ENCODE measurements around the gene RENBP. TPM values are rescaled to one million over a fixed set of nuclear protein-coding genes. Genes with fewer than 3 reads are reported as not detected.

The RENBP gene
- polyA plus RNA-seq, 1 of the 3 experiments (the other 2 are of a cell fraction): 0.90 TPM

DNA sequence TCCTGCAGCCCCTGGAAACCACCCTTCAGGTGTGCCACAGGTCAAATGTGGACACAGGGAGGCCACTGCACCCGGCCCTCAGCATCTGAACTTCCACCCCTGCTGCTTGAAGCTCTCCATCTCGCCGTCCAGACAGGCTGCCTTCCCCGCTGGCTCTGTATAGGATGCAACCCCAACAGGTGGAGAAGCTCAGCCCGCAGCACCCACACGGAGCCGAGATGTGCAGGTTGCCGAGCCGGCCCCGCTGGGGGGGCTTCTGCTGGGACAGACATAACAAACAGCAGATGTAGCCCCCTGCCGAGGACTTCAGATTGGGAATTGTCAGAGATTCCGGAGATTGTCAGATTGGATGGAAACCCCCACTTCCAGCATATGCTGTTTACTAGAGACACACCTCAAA lies 48.6 kb upstream of the RENBP start:
- POLR2A ChIA-PET: no interaction called here
- no peaks in the 10 kb centered on the region for H3K9me3 ChIP-seq
- WGBS (ENCODE audit: low lambda C conversion rate): 78% methylated on average over 12 of the region's 12 CpGs

More for the DNA sequence above, 48.6 kb upstream of the RENBP start:
- TF ChIP-seq, protein P1, sequence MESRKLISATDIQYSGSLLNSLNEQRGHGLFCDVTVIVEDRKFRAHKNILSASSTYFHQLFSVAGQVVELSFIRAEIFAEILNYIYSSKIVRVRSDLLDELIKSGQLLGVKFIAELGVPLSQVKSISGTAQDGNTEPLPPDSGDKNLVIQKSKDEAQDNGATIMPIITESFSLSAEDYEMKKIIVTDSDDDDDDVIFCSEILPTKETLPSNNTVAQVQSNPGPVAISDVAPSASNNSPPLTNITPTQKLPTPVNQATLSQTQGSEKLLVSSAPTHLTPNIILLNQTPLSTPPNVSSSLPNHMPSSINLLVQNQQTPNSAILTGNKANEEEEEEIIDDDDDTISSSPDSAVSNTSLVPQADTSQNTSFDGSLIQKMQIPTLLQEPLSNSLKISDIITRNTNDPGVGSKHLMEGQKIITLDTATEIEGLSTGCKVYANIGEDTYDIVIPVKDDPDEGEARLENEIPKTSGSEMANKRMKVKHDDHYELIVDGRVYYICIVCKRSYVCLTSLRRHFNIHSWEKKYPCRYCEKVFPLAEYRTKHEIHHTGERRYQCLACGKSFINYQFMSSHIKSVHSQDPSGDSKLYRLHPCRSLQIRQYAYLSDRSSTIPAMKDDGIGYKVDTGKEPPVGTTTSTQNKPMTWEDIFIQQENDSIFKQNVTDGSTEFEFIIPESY (IDR thresholded peaks at IDR 0.05; ENCODE audit: borderline replicate concordance, low read depth): no peak
- no peak for TF ChIP-seq TAF1 (IDR thresholded peaks at IDR 0.05; ENCODE audit: borderline replicate concordance, low read depth, low read length)
- TF ChIP-seq USF1 (IDR thresholded peaks at IDR 0.05; ENCODE audit: borderline replicate concordance, low read depth): no peak
- no peak for TF ChIP-seq POLR2AphosphoS5 (IDR thresholded peaks at IDR 0.05; ENCODE audit: low read depth, low read length)
- TF ChIP-seq YY1 (IDR thresholded peaks at IDR 0.05; ENCODE audit: low read depth): no peak
- no peak for TF ChIP-seq SMC3 (IDR thresholded peaks at IDR 0.05; ENCODE audit: low read depth, low read length)
- TF ChIP-seq GATA2 (CRISPR knock-in tag; IDR thresholded peaks at IDR 0.05): no peak
- no peak for TF ChIP-seq NRF1 (IDR thresholded peaks at IDR 0.05; ENCODE audit: low read depth, low read length)
- no peak for TF ChIP-seq IRF3 (IDR thresholded peaks at IDR 0.05; ENCODE audit: low read depth, low read length)
- TF ChIP-seq NFIC (IDR thresholded peaks at IDR 0.05; ENCODE audit: borderline replicate concordance): no peak
- no peak for TF ChIP-seq MXI1 (IDR thresholded peaks at IDR 0.05; ENCODE audit: low read depth, low read length)
- TF ChIP-seq GABPA (IDR thresholded peaks at IDR 0.05; ENCODE audit: low read depth): no peak
- TF ChIP-seq USF2 (IDR thresholded peaks at IDR 0.05; ENCODE audit: borderline replicate concordance, low read depth, low read length): no peak
- no peak for TF ChIP-seq FOSL2 (IDR thresholded peaks at IDR 0.05; ENCODE audit: borderline replicate concordance, low read depth)
- TF ChIP-seq RXRA (IDR thresholded peaks at IDR 0.05; ENCODE audit: borderline replicate concordance, low read depth): no peak
- no peak for TF ChIP-seq MAX (IDR thresholded peaks at IDR 0.05; ENCODE audit: low read depth)
- no peak for TF ChIP-seq CHD2 (IDR thresholded peaks at IDR 0.05; ENCODE audit: low read length, partially characterized antibody)
- TF ChIP-seq SIN3A (IDR thresholded peaks at IDR 0.05; ENCODE audit: borderline replicate concordance, low read depth, low read length): no peak
- no peak for TF ChIP-seq TCF12 (IDR thresholded peaks at IDR 0.05)
- TF ChIP-seq, protein P2, sequence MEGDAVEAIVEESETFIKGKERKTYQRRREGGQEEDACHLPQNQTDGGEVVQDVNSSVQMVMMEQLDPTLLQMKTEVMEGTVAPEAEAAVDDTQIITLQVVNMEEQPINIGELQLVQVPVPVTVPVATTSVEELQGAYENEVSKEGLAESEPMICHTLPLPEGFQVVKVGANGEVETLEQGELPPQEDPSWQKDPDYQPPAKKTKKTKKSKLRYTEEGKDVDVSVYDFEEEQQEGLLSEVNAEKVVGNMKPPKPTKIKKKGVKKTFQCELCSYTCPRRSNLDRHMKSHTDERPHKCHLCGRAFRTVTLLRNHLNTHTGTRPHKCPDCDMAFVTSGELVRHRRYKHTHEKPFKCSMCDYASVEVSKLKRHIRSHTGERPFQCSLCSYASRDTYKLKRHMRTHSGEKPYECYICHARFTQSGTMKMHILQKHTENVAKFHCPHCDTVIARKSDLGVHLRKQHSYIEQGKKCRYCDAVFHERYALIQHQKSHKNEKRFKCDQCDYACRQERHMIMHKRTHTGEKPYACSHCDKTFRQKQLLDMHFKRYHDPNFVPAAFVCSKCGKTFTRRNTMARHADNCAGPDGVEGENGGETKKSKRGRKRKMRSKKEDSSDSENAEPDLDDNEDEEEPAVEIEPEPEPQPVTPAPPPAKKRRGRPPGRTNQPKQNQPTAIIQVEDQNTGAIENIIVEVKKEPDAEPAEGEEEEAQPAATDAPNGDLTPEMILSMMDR (IDR thresholded peaks at IDR 0.05): no peak
- Histone ChIP-seq H3K27me3 (ENCODE audit: insufficient read depth) (peaks cover 6% of the 10 kb centered on the region), H4K20me1 (ENCODE audit: insufficient read depth) (peaks cover 2% of the 10 kb centered on the region; the same call in 1 of the 2 replicates), H3K79me2 (ENCODE audit: insufficient read depth) (no peaks in the 10 kb centered on the region), H3F3A (replicated peaks; ENCODE audit: insufficient read depth) (no peaks in the 10 kb centered on the region), H3K9me2 (no peaks in the 10 kb centered on the region), H3K27ac (ENCODE audit: low read depth in 2 of 2, low read length in 1 of 2) (no peak overlapping the region), H3K4me3 (ENCODE audit: low read depth in 2 of 2, low read length in 1 of 2) (no peak overlapping the region), H3K36me3 (replicated peaks in 1 of 2; ENCODE audit: control insufficient read depth in 1 of 2, insufficient read depth in 2 of 2, low read length in 1 of 2) (no peaks in the 10 kb centered on the region), H3K4me2 (no peak overlapping the region), H3K4me1 (ENCODE audit: control insufficient read depth in 1 of 2, insufficient read depth in 2 of 2, low read depth in 1 of 2, low read length in 1 of 2) (no peaks in the 10 kb centered on the region), H3K9ac (no peak overlapping the region), H2AFZ (ENCODE audit: low read depth) (no peak overlapping the region)
- DNase-seq: no peak
- CTCF ChIA-PET: interaction anchor here (1.3 kb wide), 1 partner anchor 20 kb away, joined by 3 read pairs; no protein-coding TSS in a partner anchor

Measured in SK-N-SH (cell line).